HCT116 (cell line): ENCODE results near the gene GPR32. TPM values are rescaled to one million over a fixed set of nuclear protein-coding genes. Genes with fewer than 3 reads are reported as not detected.

Experiments
- ATAC-seq: fragments of 200-7000 bp; cut with Tn5 transposase; 2 replicates; pipeline ENCODE4 v1.9.1; 2020; ENCODE audit warnings: mild to moderate bottlenecking, moderate library complexity
- BruUV-seq: library from RNA; stranded (reverse); fragments of 400-500 nt; replicated peaks from 2 replicates; lab custom pipeline; 2021; lab: Mats Ljungman, UMichigan
- CTCF ChIA-PET: fragments of 300-600 bp; sonication (Branson Sonifier 250); formaldehyde crosslinking; loops from one replicate; lab custom pipeline; 2021; ENCODE audit warnings: antibody characterized with exemption; lab: Charles Lee
- POLR2A ChIA-PET: fragments of 300-600, 350-600 bp; sonication (Branson Sonifier 250); formaldehyde crosslinking; loops from one replicate; lab custom pipeline; 2021; ENCODE audit warnings: antibody characterized with exemption; lab: Charles Lee
- RAD21 ChIA-PET, 2 experiments: fragments of 300-600 bp; sonication (Branson Sonifier 250); formaldehyde crosslinking; loops; one replicate each; lab custom pipeline; 2023; ENCODE audit warnings: low total read pairs in 2 of 2; ENCODE audit not compliant: uncharacterized antibody in 2 of 2, unreplicated experiment in 2 of 2, low non-redundant PET in 1 of 2; lab: Charles Lee
- DNase-seq: peaks from one replicate; pipeline ENCODE4 v3.0.0-alpha.2; 2010; ENCODE audit warnings: low read depth, low spot score
- H2AFZ ChIP-seq: fragments of 200-600 bp; shearing (Covaris generic), sonication (generic); 2 replicates; pipeline ENCODE4 v1.6.1; 2017; ENCODE audit warnings: low read depth, mixed run types, mixed read lengths, antibody characterized with exemption, low read length; ENCODE audit not compliant: poor library complexity, severe bottlenecking
- H3K27ac ChIP-seq: 2 replicates; pipeline ENCODE4 v1.5.1; 2012; ENCODE audit warnings: low read depth, low read length
- H3K27me3 ChIP-seq: fragments of 200-600 bp; sonication (generic); 2 replicates; pipeline ENCODE4 v1.6.1; 2016; ENCODE audit warnings: mixed run types, low read length, mixed read lengths; ENCODE audit not compliant: insufficient read depth
- H3K36me3 ChIP-seq, 2 experiments: fragments of 200-500 bp in 1 of 2; fragments of 200-600 bp in 1 of 2; sonication (Bioruptor generic) in 1 of 2; sonication (generic) in 1 of 2; 2 replicates each; pipeline versions ENCODE4 v1.5.1 to v1.6.1; 2014 to 2016; ENCODE audit warnings: low read length in 2 of 2, inconsistent platforms in 1 of 2, mixed read lengths in 1 of 2, mixed run types in 1 of 2; ENCODE audit not compliant: insufficient read depth in 2 of 2, control insufficient read depth in 1 of 2
- H3K4me1 ChIP-seq, 2 experiments: fragments of 200-600 bp in 1 of 2; sonication (generic) in 1 of 2; 2 replicates each; pipeline versions ENCODE4 v1.5.1 to v1.6.1; 2012 to 2017; ENCODE audit warnings: low read length in 2 of 2, inconsistent platforms in 1 of 2, mild to moderate bottlenecking in 1 of 2, mixed read lengths in 1 of 2, mixed run types in 1 of 2, moderate library complexity in 1 of 2; ENCODE audit not compliant: insufficient read depth in 2 of 2, control insufficient read depth in 1 of 2
- H3K4me2 ChIP-seq: fragments of 200-600 bp; sonication (generic); 2 replicates; pipeline ENCODE4 v1.6.1; 2017; ENCODE audit warnings: mixed run types, low read length, mixed read lengths
- H3K4me3 ChIP-seq, 2 experiments: fragments of 200-600 bp in 1 of 2; sonication (generic) in 1 of 2; replicated peaks in 1 of 2; 2 replicates each; pipeline ENCODE4 v1.5.1; 2011 to 2016; ENCODE audit warnings: low read length in 2 of 2, control low read depth in 1 of 2, low read depth in 1 of 2, mild to moderate bottlenecking in 1 of 2, mixed read lengths in 1 of 2, mixed run types in 1 of 2
- H3K79me2 ChIP-seq: fragments of 200-600 bp; sonication (generic); 2 replicates; pipeline ENCODE4 v1.6.1; 2017; ENCODE audit warnings: mild to moderate bottlenecking, mixed run types, low read length, moderate library complexity, mixed read lengths; ENCODE audit not compliant: insufficient read depth
- H3K9ac ChIP-seq: fragments of 200-600 bp; sonication (generic); 2 replicates; pipeline ENCODE4 v1.6.1; 2016; ENCODE audit warnings: low read length, mixed read lengths
- H3K9me2 ChIP-seq: fragments of 200-600 bp; sonication (generic), shearing (Covaris generic); 2 replicates; pipeline ENCODE4 v1.6.1; 2017; ENCODE audit warnings: mixed run types, mild to moderate bottlenecking, moderate library complexity; ENCODE audit not compliant: insufficient read depth
- H3K9me3 ChIP-seq, 2 experiments: fragments of 200-500 bp in 1 of 2; fragments of 200-600 bp in 1 of 2; sonication (Bioruptor generic) in 1 of 2; sonication (generic) in 1 of 2; 2 replicates each; pipeline ENCODE4 v1.6.1; 2014 to 2017; ENCODE audit warnings: low read length in 2 of 2, mixed read lengths in 2 of 2, inconsistent platforms in 1 of 2, low read depth in 1 of 2, mild to moderate bottlenecking in 1 of 2, mixed run types in 1 of 2, moderate library complexity in 1 of 2; ENCODE audit not compliant: control insufficient read depth in 1 of 2, insufficient read depth in 1 of 2
- H4K20me1 ChIP-seq: fragments of 200-600 bp; sonication (generic), shearing (Covaris generic); 2 replicates; pipeline ENCODE4 v1.6.1; 2017; ENCODE audit warnings: mixed run types, mild to moderate bottlenecking, moderate library complexity; ENCODE audit not compliant: insufficient read depth
- ATF3 ChIP-seq: IDR thresholded peaks from 2 replicates; pipeline ENCODE4 v1.6.1; 2012
- CBX3 ChIP-seq: IDR thresholded peaks from 2 replicates; pipeline ENCODE4 v1.6.1; 2012; ENCODE audit warnings: low read depth
- CEBPB ChIP-seq: IDR thresholded peaks from 2 replicates; pipeline ENCODE4 v1.6.1; 2012; ENCODE audit warnings: low read depth
- EGR1 ChIP-seq: IDR thresholded peaks from 2 replicates; pipeline ENCODE4 v1.6.1; 2012; ENCODE audit warnings: low read depth
- EZH2phosphoT487 ChIP-seq: fragments of 200-600 bp; IDR thresholded peaks from 2 replicates; pipeline ENCODE4 v1.6.1; 2018; ENCODE audit warnings: antibody characterized with exemption, borderline replicate concordance
- FOSL1 ChIP-seq: IDR thresholded peaks from 2 replicates; pipeline ENCODE4 v1.6.1; 2012; ENCODE audit warnings: low read depth
- JUND ChIP-seq: IDR thresholded peaks from 2 replicates; pipeline ENCODE4 v1.6.1; 2012
- POLR2AphosphoS5 ChIP-seq: IDR thresholded peaks from 2 replicates; pipeline ENCODE4 v1.6.1; 2011; ENCODE audit warnings: mild to moderate bottlenecking, low read depth, low read length, moderate library complexity
- RAD21 ChIP-seq: IDR thresholded peaks from 2 replicates; pipeline ENCODE4 v1.6.1; 2012; ENCODE audit warnings: low read depth, mild to moderate bottlenecking
- SIN3A ChIP-seq: IDR thresholded peaks from 2 replicates; pipeline ENCODE4 v1.6.1; 2012; ENCODE audit warnings: low read depth
- SRF ChIP-seq: IDR thresholded peaks from 2 replicates; pipeline ENCODE4 v1.6.1; 2012; ENCODE audit warnings: low read depth
- YY1 ChIP-seq: IDR thresholded peaks from 2 replicates; pipeline ENCODE4 v1.6.1; 2011; ENCODE audit warnings: low read length, low read depth, moderate library complexity, mild to moderate bottlenecking; ENCODE audit not compliant: insufficient replicate concordance; ENCODE audit errors: extremely low read depth
- ZBTB33 ChIP-seq: IDR thresholded peaks from 2 replicates; pipeline ENCODE4 v1.6.1; 2011; ENCODE audit warnings: mild to moderate bottlenecking, low read length, moderate library complexity; ENCODE audit not compliant: insufficient replicate concordance; ENCODE audit errors: extremely low read depth
- ZFX ChIP-seq: fragments of 450-650 bp; IDR thresholded peaks from 2 replicates; pipeline ENCODE4 v1.6.1; 2017
- ZNF274 ChIP-seq: fragments of 200-500 bp; sonication (Bioruptor generic); IDR thresholded peaks from 2 replicates; pipeline ENCODE4 v1.6.1; 2014; ENCODE audit warnings: mild to moderate bottlenecking, low read depth, low read length, inconsistent platforms
- intact Hi-C: fragments of 100-400 bp; cut with micrococcal nuclease; formaldehyde crosslinking; loops from 2 replicates; pipeline ENCODE4 v1.10.0; 2022
- total RNA-seq: library from RNA; stranded (reverse); gene quantifications from one replicate; pipeline ENCODE4 v1.2.1, GENCODE V29; 2021; ENCODE audit not compliant: unreplicated experiment
- TF ChIP-seq, protein P1 (sequence below): IDR thresholded peaks from 2 replicates; pipeline ENCODE4 v1.6.1; 2012; ENCODE audit warnings: low read depth
- TF ChIP-seq, protein P2 (sequence below): IDR thresholded peaks from 2 replicates; pipeline ENCODE4 v1.6.1; 2012
- TF ChIP-seq, protein P3 (sequence below), 3 experiments: fragments of 200-600 bp in 1 of 3; sonication (generic) in 1 of 3; IDR thresholded peaks in 2 of 3; conservative IDR thresholded peaks in 1 of 3; 2 replicates each; pipeline ENCODE4 v1.5.1; 2012 to 2017; ENCODE audit warnings: low read depth in 2 of 3, low read length in 2 of 3, antibody characterized with exemption in 1 of 3, borderline replicate concordance in 1 of 3, control low read depth in 1 of 3, mild to moderate bottlenecking in 1 of 3, mixed read lengths in 1 of 3, mixed run types in 1 of 3, moderate library complexity in 1 of 3; ENCODE audit not compliant: insufficient read depth in 1 of 3

The GPR32 gene
- total RNA-seq, 1 experiment from 2014 or later, result not detected

- Histone ChIP-seq H2AFZ (no peak overlapping the region), H3K27me3 (no peaks in the 10 kb centered on the region), H3K9me2 (no peaks in the 10 kb centered on the region), H3K4me3 (no peak overlapping the region), H3K4me1 (peaks cover 0 to 3% of the 10 kb centered on the region in 2 experiments; a peak in 1 of 4 replicates), H3K9ac (no peak overlapping the region), H4K20me1 (no peaks in the 10 kb centered on the region), H3K4me2 (no peak overlapping the region), H3K79me2 (no peaks in the 10 kb centered on the region), H3K36me3 (no peaks in the 10 kb centered on the region), H3K27ac (no peak overlapping the region), H3K9me3 (no peaks in the 10 kb centered on the region)
- RAD21 ChIA-PET, result no interaction called here
- POLR2A ChIA-PET, result interaction anchor here (0.6 kb wide), 1 partner anchor 60 kb away, joined by 3 read pairs; no protein-coding TSS in a partner anchor
- no TSS peak for BruUV-seq
- intact Hi-C loops, result loop anchor here (5.0 kb wide), 1 partner anchor 62 kb away; the partner anchor contains the start of gene CLEC11A
- no peak for TF ChIP-seq ZFX
- no peak for TF ChIP-seq ZNF274
- TF ChIP-seq RAD21, result no peak
- no peak for TF ChIP-seq JUND
- TF ChIP-seq CBX3, result no peak
- no peak for TF ChIP-seq ATF3
- TF ChIP-seq SIN3A, result no peak
- TF ChIP-seq SRF, result no peak
- TF ChIP-seq, protein P1, sequence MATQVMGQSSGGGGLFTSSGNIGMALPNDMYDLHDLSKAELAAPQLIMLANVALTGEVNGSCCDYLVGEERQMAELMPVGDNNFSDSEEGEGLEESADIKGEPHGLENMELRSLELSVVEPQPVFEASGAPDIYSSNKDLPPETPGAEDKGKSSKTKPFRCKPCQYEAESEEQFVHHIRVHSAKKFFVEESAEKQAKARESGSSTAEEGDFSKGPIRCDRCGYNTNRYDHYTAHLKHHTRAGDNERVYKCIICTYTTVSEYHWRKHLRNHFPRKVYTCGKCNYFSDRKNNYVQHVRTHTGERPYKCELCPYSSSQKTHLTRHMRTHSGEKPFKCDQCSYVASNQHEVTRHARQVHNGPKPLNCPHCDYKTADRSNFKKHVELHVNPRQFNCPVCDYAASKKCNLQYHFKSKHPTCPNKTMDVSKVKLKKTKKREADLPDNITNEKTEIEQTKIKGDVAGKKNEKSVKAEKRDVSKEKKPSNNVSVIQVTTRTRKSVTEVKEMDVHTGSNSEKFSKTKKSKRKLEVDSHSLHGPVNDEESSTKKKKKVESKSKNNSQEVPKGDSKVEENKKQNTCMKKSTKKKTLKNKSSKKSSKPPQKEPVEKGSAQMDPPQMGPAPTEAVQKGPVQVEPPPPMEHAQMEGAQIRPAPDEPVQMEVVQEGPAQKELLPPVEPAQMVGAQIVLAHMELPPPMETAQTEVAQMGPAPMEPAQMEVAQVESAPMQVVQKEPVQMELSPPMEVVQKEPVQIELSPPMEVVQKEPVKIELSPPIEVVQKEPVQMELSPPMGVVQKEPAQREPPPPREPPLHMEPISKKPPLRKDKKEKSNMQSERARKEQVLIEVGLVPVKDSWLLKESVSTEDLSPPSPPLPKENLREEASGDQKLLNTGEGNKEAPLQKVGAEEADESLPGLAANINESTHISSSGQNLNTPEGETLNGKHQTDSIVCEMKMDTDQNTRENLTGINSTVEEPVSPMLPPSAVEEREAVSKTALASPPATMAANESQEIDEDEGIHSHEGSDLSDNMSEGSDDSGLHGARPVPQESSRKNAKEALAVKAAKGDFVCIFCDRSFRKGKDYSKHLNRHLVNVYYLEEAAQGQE, result no peak
- no peak for TF ChIP-seq CEBPB
- TF ChIP-seq EGR1, result no peak
- TF ChIP-seq, protein P2, sequence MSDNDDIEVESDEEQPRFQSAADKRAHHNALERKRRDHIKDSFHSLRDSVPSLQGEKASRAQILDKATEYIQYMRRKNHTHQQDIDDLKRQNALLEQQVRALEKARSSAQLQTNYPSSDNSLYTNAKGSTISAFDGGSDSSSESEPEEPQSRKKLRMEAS, result no peak
- TF ChIP-seq ZBTB33, result no peak
- TF ChIP-seq, protein P3, sequence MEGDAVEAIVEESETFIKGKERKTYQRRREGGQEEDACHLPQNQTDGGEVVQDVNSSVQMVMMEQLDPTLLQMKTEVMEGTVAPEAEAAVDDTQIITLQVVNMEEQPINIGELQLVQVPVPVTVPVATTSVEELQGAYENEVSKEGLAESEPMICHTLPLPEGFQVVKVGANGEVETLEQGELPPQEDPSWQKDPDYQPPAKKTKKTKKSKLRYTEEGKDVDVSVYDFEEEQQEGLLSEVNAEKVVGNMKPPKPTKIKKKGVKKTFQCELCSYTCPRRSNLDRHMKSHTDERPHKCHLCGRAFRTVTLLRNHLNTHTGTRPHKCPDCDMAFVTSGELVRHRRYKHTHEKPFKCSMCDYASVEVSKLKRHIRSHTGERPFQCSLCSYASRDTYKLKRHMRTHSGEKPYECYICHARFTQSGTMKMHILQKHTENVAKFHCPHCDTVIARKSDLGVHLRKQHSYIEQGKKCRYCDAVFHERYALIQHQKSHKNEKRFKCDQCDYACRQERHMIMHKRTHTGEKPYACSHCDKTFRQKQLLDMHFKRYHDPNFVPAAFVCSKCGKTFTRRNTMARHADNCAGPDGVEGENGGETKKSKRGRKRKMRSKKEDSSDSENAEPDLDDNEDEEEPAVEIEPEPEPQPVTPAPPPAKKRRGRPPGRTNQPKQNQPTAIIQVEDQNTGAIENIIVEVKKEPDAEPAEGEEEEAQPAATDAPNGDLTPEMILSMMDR (IDR thresholded peaks at IDR 0.05 in 2 of 3, conservative IDR thresholded peaks at IDR 0.05 in 1 of 3; ENCODE audit: borderline replicate concordance in 1 of 3, insufficient read depth in 1 of 3, low read depth in 2 of 3, low read length in 2 of 3), result no peak
- TF ChIP-seq FOSL1, result no peak
- TF ChIP-seq EZH2phosphoT487, result no peak
- TF ChIP-seq POLR2AphosphoS5, result no peak
- TF ChIP-seq YY1, result no peak
- ATAC-seq, result no peak
- no peak for DNase-seq
- CTCF ChIA-PET, result interaction anchor here (0.7 to 6.4 kb wide), 5 partner anchors 10 to 312 kb away, joined by 3 to 46 read pairs (median 8); no protein-coding TSS in a partner anchor
Measured at GRCh38 chr19:50784710-50785109, 14.4 kb downstream of the GPR32 start.
